Stimulated activated CD8-positive, alpha-beta memory T cell treated with anti-CD3 and anti-CD28 coated beads, Interleukin-7, amount 100 ng/mL, for 24 hours (primary cell): ENCODE results near the gene AHRR.
"Not testable (repeated sequence)": the region's sequence is repeated elsewhere in the genome, so short reads cannot be mapped to it uniquely, and the experiment has no call there.

Experiments used
- DNase-seq: peaks from one replicate; pipeline ENCODE4 v3.0.0-alpha.2; 2020; ENCODE audit warnings: low read depth

Gene AHRR

GRCh38 chr5:306011-306805, 15.3 kb upstream of the AHRR start:
- no peak for DNase-seq

- no peak for DNase-seq
Measured at GRCh38 chr5:307306-307705, 14.2 kb upstream of the AHRR start.

GRCh38 chr5:307794-308579, 13.5 kb upstream of the AHRR start:
- DNase-seq, result no peak

- DNase-seq, result no peak
Measured at GRCh38 chr5:308672-309271, 12.7 kb upstream of the AHRR start.

- not testable (repeated sequence) for DNase-seq
Measured at GRCh38 chr5:309831-310230, 11.7 kb upstream of the AHRR start.

GRCh38 chr5:310516-310915, 11.0 kb upstream of the AHRR start:
- no peak for DNase-seq

- DNase-seq, result no peak
Measured at GRCh38 chr5:310941-311434, 10.5 kb upstream of the AHRR start.

GRCh38 chr5:311963-312362, 9.6 kb upstream of the AHRR start:
- no peak for DNase-seq

GRCh38 chr5:312845-313244, 8.7 kb upstream of the AHRR start:
- DNase-seq, result no peak

- no peak for DNase-seq
Measured at GRCh38 chr5:313265-313664, 8.2 kb upstream of the AHRR start.

- DNase-seq, result no peak
Measured at GRCh38 chr5:313806-314376, 7.6 kb upstream of the AHRR start.

GRCh38 chr5:314676-315487, 6.6 kb upstream of the AHRR start:
- DNase-seq, result no peak

GRCh38 chr5:315488-316209, 5.9 kb upstream of the AHRR start:
- no peak for DNase-seq

- no peak for DNase-seq
Measured at GRCh38 chr5:316210-317085, 5.1 kb upstream of the AHRR start.

- peak; percentile 33 for DNase-seq
Measured at GRCh38 chr5:317086-317811, 4.3 kb upstream of the AHRR start.

GRCh38 chr5:318341-318897, 3.1 kb upstream of the AHRR start:
- no peak for DNase-seq

- no peak for DNase-seq
Measured at GRCh38 chr5:318931-319601, 2.4 kb upstream of the AHRR start.

- no peak for DNase-seq
Measured at GRCh38 chr5:320524-321229, 837 bp upstream of the AHRR start.
